Uterus (tissue), 4 donors: ENCODE results near the gene ZFAND3. TPM values are rescaled to one million over a fixed set of nuclear protein-coding genes. Genes with fewer than 3 reads are reported as not detected.

Source experiments
- DNase-seq, 2 donors: peaks; one replicate each; pipeline ENCODE4 v3.0.0-alpha.2; 2019 to 2020
- H3K27ac ChIP-seq, 2 donors: fragments of 200-600 bp; sonication (generic); 1 replicate in 1 of 2; 2 replicates in 1 of 2; pipeline ENCODE4 v1.5.1; 2016 to 2018
- H3K27me3 ChIP-seq, 2 donors: fragments of 200-600 bp; sonication (generic); one replicate each; pipeline ENCODE4 v1.5.1; 2018 to 2019; ENCODE audit warnings: control low read depth in 1 of 2
- H3K36me3 ChIP-seq, 2 donors: fragments of 200-600 bp; sonication (generic); one replicate each; pipeline ENCODE4 v1.5.1; 2019; ENCODE audit warnings: control low read depth in 1 of 2
- H3K4me1 ChIP-seq, 2 donors: fragments of 200-600 bp; sonication (generic); one replicate each; pipeline ENCODE4 v1.5.1; 2018 to 2019; ENCODE audit warnings: control low read depth in 1 of 2
- H3K4me3 ChIP-seq, 2 donors: fragments of 200-600 bp; sonication (generic); 1 replicate in 1 of 2; 2 replicates in 1 of 2; pipeline ENCODE4 v1.5.1; 2018 to 2019; ENCODE audit warnings: mild to moderate bottlenecking in 1 of 2
- H3K9me3 ChIP-seq, 2 donors: fragments of 200-600 bp; sonication (generic); one replicate each; pipeline ENCODE4 v1.5.1; 2019; ENCODE audit warnings: control low read depth in 1 of 2
- POLR2A ChIP-seq, 2 donors: fragments of 450-650 bp; IDR thresholded peaks; one replicate each; pipeline ENCODE4 v1.6.1; 2016; ENCODE audit warnings: antibody characterized with exemption in 2 of 2, mild to moderate bottlenecking in 1 of 2, moderate library complexity in 1 of 2
- intact Hi-C: fragments of 100-400 bp; cut with DNase I; formaldehyde crosslinking; loops from one replicate; pipeline ENCODE4 v1.15.1; 2023; ENCODE audit warnings: low total_unique reads
- total RNA-seq, 4 donors: library from RNA; depleted of rRNA in 3 of 4; stranded (reverse); fragments of >200 nt in 3 of 4; gene quantifications; one replicate each; pipeline versions ENCODE4 v1.1.0 to v1.2.4, GENCODE V29; 2014 to 2023
- TF ChIP-seq, protein P1 (sequence below), 4 experiments: fragments of 200-600 bp in 2 of 4; fragments of 450-650 bp in 2 of 4; sonication (generic) in 2 of 4; IDR thresholded peaks; one replicate each; pipeline ENCODE4 v1.5.1; 2016 to 2019; ENCODE audit warnings: antibody characterized with exemption in 4 of 4, mild to moderate bottlenecking in 2 of 4, moderate library complexity in 1 of 4
- donor health status: DM: yes; HTN: yes; CAD: no.

Gene ZFAND3
- total RNA-seq, 4 donors from 2014 or later: 5.0 to 81.9 (median 54.6) TPM

DNA sequence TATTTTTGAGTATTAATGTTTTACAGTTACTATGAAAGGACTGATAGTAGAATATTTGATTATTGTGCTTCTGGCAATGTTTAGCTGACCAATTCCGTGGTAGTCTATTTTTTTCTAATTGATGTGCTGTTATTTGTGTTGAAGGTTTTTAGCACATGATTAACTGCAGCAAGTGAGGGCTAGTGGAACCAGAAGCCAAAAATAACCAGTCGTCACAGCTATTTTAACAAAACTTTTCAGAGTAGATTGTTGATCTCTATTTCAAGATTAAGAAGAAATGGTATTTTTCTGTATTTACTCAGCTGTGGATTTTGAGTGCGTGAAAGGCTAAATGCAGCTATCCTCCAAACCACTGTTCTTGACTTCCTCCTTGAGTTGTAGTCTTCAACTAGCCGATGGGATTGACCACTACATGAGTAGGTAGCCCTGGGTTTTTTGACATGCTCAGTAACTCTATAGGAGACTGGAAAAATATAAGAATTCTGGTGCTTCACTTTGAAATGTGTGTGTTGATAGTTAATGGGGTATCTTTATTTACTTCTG lies 258.0 kb downstream of the ZFAND3 start:
- no peak overlapping the region for H3K4me3 ChIP-seq
- H3K27ac ChIP-seq: no peak overlapping the region
- H3K4me1 ChIP-seq: peaks cover 0 to 7% of the 10 kb centered on the region in 2 donors
- H3K36me3 ChIP-seq: no peaks in the 10 kb centered on the region
- DNase-seq: no peak
- intact Hi-C loops: no loop called here
- H3K9me3 ChIP-seq: no peaks in the 10 kb centered on the region
- TF ChIP-seq, protein P1, sequence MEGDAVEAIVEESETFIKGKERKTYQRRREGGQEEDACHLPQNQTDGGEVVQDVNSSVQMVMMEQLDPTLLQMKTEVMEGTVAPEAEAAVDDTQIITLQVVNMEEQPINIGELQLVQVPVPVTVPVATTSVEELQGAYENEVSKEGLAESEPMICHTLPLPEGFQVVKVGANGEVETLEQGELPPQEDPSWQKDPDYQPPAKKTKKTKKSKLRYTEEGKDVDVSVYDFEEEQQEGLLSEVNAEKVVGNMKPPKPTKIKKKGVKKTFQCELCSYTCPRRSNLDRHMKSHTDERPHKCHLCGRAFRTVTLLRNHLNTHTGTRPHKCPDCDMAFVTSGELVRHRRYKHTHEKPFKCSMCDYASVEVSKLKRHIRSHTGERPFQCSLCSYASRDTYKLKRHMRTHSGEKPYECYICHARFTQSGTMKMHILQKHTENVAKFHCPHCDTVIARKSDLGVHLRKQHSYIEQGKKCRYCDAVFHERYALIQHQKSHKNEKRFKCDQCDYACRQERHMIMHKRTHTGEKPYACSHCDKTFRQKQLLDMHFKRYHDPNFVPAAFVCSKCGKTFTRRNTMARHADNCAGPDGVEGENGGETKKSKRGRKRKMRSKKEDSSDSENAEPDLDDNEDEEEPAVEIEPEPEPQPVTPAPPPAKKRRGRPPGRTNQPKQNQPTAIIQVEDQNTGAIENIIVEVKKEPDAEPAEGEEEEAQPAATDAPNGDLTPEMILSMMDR (IDR thresholded peaks at IDR 0.05): no peak
- TF ChIP-seq POLR2A (IDR thresholded peaks at IDR 0.05): no peak
- no peaks in the 10 kb centered on the region for H3K27me3 ChIP-seq

DNA sequence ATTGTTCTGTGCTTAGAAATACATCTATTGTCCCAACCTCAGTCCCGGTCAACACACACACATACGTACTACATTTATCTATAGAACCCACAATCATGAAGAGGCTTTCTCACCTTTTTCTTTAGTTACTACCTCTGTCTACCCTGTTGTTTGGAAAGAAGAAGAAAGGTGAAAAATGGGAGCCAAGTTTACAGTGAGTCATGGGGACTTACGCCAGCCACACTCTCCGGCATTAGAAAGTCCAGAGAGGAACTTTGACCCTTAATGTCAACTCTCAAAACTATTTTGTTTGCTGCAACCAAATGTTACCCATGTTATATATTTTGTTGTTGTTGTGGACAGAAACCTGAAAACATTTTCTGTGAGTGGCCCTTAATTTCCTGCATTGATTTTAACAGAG lies 259.1 kb downstream of the ZFAND3 start:
- H3K4me1 ChIP-seq: peaks cover 0 to 7% of the 10 kb centered on the region in 2 donors
- no peak overlapping the region for H3K4me3 ChIP-seq
- no peaks in the 10 kb centered on the region for H3K27me3 ChIP-seq
- TF ChIP-seq, protein P1 (IDR thresholded peaks at IDR 0.05): no peak
- TF ChIP-seq POLR2A (IDR thresholded peaks at IDR 0.05): no peak
- no peak for DNase-seq
- H3K9me3 ChIP-seq: no peaks in the 10 kb centered on the region
- H3K27ac ChIP-seq: no peak overlapping the region
- intact Hi-C loops: no loop called here
- H3K36me3 ChIP-seq: no peaks in the 10 kb centered on the region

DNA sequence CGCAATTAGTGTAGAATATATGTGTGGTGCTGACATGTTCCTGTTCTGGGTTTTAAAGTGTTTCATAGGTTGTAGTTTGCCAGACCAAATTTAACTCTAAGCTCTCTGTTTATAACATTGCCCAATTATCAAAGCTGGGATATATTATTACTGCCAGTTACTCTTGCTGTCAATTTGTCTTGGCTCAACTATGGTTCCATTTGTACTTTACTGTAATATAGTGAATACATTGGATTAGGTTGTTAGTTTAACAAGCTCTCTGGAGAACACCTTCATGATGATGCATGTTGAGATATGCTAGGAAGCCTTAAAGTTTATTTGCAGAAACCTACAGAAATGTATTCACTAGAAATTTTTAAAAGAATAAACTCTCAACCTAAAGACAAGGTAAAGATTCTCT lies 259.6 kb downstream of the ZFAND3 start:
- Histone ChIP-seq H3K27me3 (no peaks in the 10 kb centered on the region), H3K4me1 (peaks cover 0 to 7% of the 10 kb centered on the region in 2 donors)

DNA sequence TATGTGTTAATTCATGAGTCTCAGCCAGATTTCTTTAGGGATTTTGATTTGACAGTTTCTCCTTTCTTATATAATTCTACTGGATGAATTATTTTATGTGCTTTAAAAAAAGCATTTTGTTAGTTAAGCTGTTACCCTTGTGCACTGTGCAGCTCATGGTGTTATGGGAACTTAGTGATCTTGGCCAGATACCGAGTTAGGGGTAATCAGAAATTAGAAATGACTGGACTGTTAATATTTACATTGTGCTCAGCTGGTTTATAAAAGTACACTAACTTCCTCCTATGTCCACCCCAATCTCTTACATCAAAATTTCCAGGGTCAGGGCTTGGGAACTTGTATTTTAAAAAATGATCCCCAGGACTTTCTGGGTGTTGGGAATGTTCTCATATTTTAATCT lies 260.0 kb downstream of the ZFAND3 start:
- intact Hi-C loops: no loop called here
- no peaks in the 10 kb centered on the region for H3K27me3 ChIP-seq
- no peak overlapping the region for H3K27ac ChIP-seq
- DNase-seq: no peak
- no peaks in the 10 kb centered on the region for H3K36me3 ChIP-seq
- no peak overlapping the region for H3K4me3 ChIP-seq
- peaks cover 0 to 7% of the 10 kb centered on the region in 2 donors for H3K4me1 ChIP-seq
- TF ChIP-seq POLR2A (IDR thresholded peaks at IDR 0.05): no peak
- TF ChIP-seq, protein P1 (IDR thresholded peaks at IDR 0.05): no peak
- no peaks in the 10 kb centered on the region for H3K9me3 ChIP-seq

More for the DNA sequence above, 259.6 kb downstream of the ZFAND3 start:
- H3K27ac ChIP-seq: no peak overlapping the region
- no peaks in the 10 kb centered on the region for H3K9me3 ChIP-seq
- no peaks in the 10 kb centered on the region for H3K36me3 ChIP-seq
- TF ChIP-seq, protein P1 (IDR thresholded peaks at IDR 0.05): no peak
- no peak for TF ChIP-seq POLR2A (IDR thresholded peaks at IDR 0.05)
- no peak for DNase-seq
- intact Hi-C loops: no loop called here
- no peak overlapping the region for H3K4me3 ChIP-seq

DNA sequence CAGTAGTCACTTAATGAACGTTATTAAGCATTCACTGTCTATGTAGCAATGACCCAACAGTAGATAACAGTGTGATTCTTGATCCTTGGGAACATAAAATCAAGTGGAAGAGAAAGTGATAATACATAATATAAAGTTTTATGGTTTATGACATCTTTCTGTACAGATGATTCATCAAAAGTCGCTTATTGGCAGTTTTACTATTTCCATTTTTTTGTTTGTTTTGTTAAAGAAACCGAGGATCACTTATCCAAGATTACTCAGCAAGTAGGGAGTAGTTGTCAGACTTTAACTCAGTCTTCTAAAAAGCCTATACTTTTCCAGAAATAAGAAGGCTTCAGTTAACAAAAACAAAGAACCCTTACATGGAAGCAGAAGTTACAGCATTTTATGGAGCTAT lies 260.8 kb downstream of the ZFAND3 start:
- DNase-seq: no peak
- Histone ChIP-seq H3K36me3 (no peaks in the 10 kb centered on the region), H3K4me3 (no peak overlapping the region), H3K27ac (no peak overlapping the region), H3K27me3 (no peaks in the 10 kb centered on the region), H3K9me3 (no peaks in the 10 kb centered on the region), H3K4me1 (peaks cover 0 to 7% of the 10 kb centered on the region in 2 donors)
- intact Hi-C loops: no loop called here
- TF ChIP-seq POLR2A (IDR thresholded peaks at IDR 0.05): no peak
- TF ChIP-seq, protein P1 (IDR thresholded peaks at IDR 0.05): no peak
